ENCODE measurements around the gene PRKACB. TPM values are rescaled to one million over a fixed set of nuclear protein-coding genes. Genes with fewer than 3 reads are reported as not detected.

Gene PRKACB
- polyA plus RNA-seq, 1 donor (not counting 4 experiments of a cell fraction or from before 2014, with no cell fraction given): 15.3 TPM

DNA sequence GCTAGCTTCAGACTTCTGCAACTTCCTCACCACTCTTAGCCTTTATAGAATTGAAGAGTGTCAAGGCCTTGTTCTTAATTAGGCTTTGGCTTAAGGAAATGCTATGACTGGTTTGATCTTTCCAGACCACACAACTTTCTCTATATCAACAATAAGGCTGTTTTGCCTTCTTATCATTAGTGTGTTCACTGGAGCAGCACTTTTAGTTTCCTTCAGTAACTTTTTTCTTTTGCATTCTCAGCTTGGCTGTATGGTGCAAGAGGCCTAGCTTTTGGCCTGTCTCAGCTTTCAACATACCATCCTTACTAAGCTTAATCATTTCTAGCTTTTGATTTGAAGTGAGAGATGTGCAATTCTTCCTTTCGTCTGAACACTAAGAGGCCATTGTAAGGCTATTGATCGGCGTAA, 8.6 kb downstream of the PRKACB start:
- dilution Hi-C loops (cut with MboI; ENCODE audit: extremely low pct_ligation_motif_present, low sequenced_read_pairs): no loop called here

DNA sequence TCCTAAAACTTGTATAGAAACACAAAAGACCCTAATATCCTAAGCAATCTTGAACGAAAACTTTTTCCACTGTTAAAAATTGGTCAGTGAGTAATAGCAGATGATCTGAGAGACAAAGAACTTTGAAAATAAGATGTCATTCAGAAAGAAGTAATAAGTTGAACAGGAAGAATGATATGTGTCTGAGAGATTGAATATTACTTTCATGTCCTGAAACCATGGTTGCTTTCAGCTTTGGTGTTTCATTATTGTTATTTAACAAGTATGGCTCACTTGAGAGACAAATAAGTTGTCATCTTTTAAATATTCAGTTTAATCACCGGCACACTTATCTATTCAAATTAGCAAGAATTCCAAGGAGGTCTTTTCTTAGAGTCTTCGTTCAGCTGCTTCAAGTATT, 11.4 kb downstream of the PRKACB start:
- H3K4me1 ChIP-seq (ENCODE audit: control insufficient read depth, extremely low read depth, insufficient read depth, low read length): peaks cover 13% of the 10 kb centered on the region
- H3K27me3 ChIP-seq (ENCODE audit: control insufficient read depth, extremely low read depth, insufficient read depth, low read length): no peaks in the 10 kb centered on the region
- H3K4me2 ChIP-seq (ENCODE audit: control insufficient read depth, extremely low read depth, insufficient read depth, low read depth, low read length): no peak overlapping the region
- no peaks in the 10 kb centered on the region for H3K9me1 ChIP-seq (ENCODE audit: control insufficient read depth, extremely low read depth, insufficient read depth, low read length)
- H3K27ac ChIP-seq (ENCODE audit: control insufficient read depth, insufficient read depth, low read length): no peak overlapping the region
- FAIRE-seq (no peak), DNase-seq (ENCODE audit: low read depth, low spot score) (no peak)
- no peak overlapping the region for H3K4me3 ChIP-seq (ENCODE audit: control insufficient read depth in 2 of 3, extremely low read depth in 1 of 3, insufficient read depth in 2 of 3, low read depth in 1 of 3, low read length in 3 of 3)
- no peaks in the 10 kb centered on the region for H3K79me2 ChIP-seq (ENCODE audit: control insufficient read depth, insufficient read depth, low read length)
- dilution Hi-C loops (cut with MboI; ENCODE audit: extremely low pct_ligation_motif_present, low sequenced_read_pairs): no loop called here
- no peaks in the 10 kb centered on the region for H3K9me3 ChIP-seq (ENCODE audit: control insufficient read depth, low read depth, low read length)
- no peaks in the 10 kb centered on the region for H4K20me1 ChIP-seq (ENCODE audit: control insufficient read depth, extremely low read depth, insufficient read depth, low read length)
- H3K36me3 ChIP-seq (ENCODE audit: control insufficient read depth in 2 of 2, extremely low read depth in 1 of 2, insufficient read depth in 2 of 2, low read length in 2 of 2): no peaks in the 10 kb centered on the region
- TF ChIP-seq, protein P1, sequence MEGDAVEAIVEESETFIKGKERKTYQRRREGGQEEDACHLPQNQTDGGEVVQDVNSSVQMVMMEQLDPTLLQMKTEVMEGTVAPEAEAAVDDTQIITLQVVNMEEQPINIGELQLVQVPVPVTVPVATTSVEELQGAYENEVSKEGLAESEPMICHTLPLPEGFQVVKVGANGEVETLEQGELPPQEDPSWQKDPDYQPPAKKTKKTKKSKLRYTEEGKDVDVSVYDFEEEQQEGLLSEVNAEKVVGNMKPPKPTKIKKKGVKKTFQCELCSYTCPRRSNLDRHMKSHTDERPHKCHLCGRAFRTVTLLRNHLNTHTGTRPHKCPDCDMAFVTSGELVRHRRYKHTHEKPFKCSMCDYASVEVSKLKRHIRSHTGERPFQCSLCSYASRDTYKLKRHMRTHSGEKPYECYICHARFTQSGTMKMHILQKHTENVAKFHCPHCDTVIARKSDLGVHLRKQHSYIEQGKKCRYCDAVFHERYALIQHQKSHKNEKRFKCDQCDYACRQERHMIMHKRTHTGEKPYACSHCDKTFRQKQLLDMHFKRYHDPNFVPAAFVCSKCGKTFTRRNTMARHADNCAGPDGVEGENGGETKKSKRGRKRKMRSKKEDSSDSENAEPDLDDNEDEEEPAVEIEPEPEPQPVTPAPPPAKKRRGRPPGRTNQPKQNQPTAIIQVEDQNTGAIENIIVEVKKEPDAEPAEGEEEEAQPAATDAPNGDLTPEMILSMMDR (optimal IDR thresholded peaks at IDR 0.05 in 1 of 3, IDR thresholded peaks at IDR 0.05 in 1 of 3, conservative IDR thresholded peaks at IDR 0.05 in 1 of 3; ENCODE audit: extremely low read depth in 1 of 3, insufficient read depth in 2 of 3, low read length in 3 of 3): no peak
- no peak for TF ChIP-seq EZH2 (IDR thresholded peaks at IDR 0.05; ENCODE audit: low read length)
- H2AFZ ChIP-seq (ENCODE audit: control insufficient read depth, low read length): no peak overlapping the region
- H3K9ac ChIP-seq (ENCODE audit: control insufficient read depth, extremely low read depth, insufficient read depth, low read length): no peak overlapping the region

More for the DNA sequence above, 8.6 kb downstream of the PRKACB start:
- H3K79me2 ChIP-seq (ENCODE audit: control insufficient read depth, insufficient read depth, low read length): no peaks in the 10 kb centered on the region
- no peak overlapping the region for H3K4me2 ChIP-seq (ENCODE audit: control insufficient read depth, extremely low read depth, insufficient read depth, low read depth, low read length)
- H3K36me3 ChIP-seq (ENCODE audit: control insufficient read depth in 2 of 2, extremely low read depth in 1 of 2, insufficient read depth in 2 of 2, low read length in 2 of 2): no peaks in the 10 kb centered on the region
- H3K9me1 ChIP-seq (ENCODE audit: control insufficient read depth, extremely low read depth, insufficient read depth, low read length): no peaks in the 10 kb centered on the region
- H3K4me3 ChIP-seq (ENCODE audit: control insufficient read depth in 2 of 3, extremely low read depth in 1 of 3, insufficient read depth in 2 of 3, low read depth in 1 of 3, low read length in 3 of 3): no peak overlapping the region
- no peaks in the 10 kb centered on the region for H3K27me3 ChIP-seq (ENCODE audit: control insufficient read depth, extremely low read depth, insufficient read depth, low read length)
- no peaks in the 10 kb centered on the region for H3K9me3 ChIP-seq (ENCODE audit: control insufficient read depth, low read depth, low read length)
- H2AFZ ChIP-seq (ENCODE audit: control insufficient read depth, low read length): no peak overlapping the region
- peaks cover 13% of the 10 kb centered on the region for H3K4me1 ChIP-seq (ENCODE audit: control insufficient read depth, extremely low read depth, insufficient read depth, low read length)
- TF ChIP-seq, protein P1 (optimal IDR thresholded peaks at IDR 0.05 in 1 of 3, IDR thresholded peaks at IDR 0.05 in 1 of 3, conservative IDR thresholded peaks at IDR 0.05 in 1 of 3; ENCODE audit: extremely low read depth in 1 of 3, insufficient read depth in 2 of 3, low read length in 3 of 3): no peak
- TF ChIP-seq EZH2 (IDR thresholded peaks at IDR 0.05; ENCODE audit: low read length): no peak
- H4K20me1 ChIP-seq (ENCODE audit: control insufficient read depth, extremely low read depth, insufficient read depth, low read length): no peaks in the 10 kb centered on the region
- DNase-seq (ENCODE audit: low read depth, low spot score) (no peak), FAIRE-seq (no peak)
- H3K27ac ChIP-seq (ENCODE audit: control insufficient read depth, insufficient read depth, low read length): no peak overlapping the region
- no peak overlapping the region for H3K9ac ChIP-seq (ENCODE audit: control insufficient read depth, extremely low read depth, insufficient read depth, low read length)
